ENCODE data around the gene FHOD3.

GRCh38 chr18:36412778-36413177 is 115.3 kb downstream of the FHOD3 start:
- no peak for TF ChIP-seq POLR2AphosphoS5 (IDR thresholded peaks at IDR 0.05; ENCODE audit: low read depth, low read length)
- no peak for TF ChIP-seq TAF1 (IDR thresholded peaks at IDR 0.05; ENCODE audit: borderline replicate concordance, insufficient read depth, low read length)
- TF ChIP-seq REST (IDR thresholded peaks at IDR 0.05; ENCODE audit: insufficient read depth in 1 of 2, low read depth in 2 of 2, low read length in 2 of 2): no peak
- TF ChIP-seq SIN3A (IDR thresholded peaks at IDR 0.05; ENCODE audit: borderline replicate concordance, insufficient read depth, low read length): no peak
- TF ChIP-seq FOXP2 (optimal IDR thresholded peaks at IDR 0.05; ENCODE audit: borderline replicate concordance, extremely low read depth, extremely low read length, insufficient read depth): no peak

Measured in PFSK-1 (cell line).